Measurements from ENCODE around the gene SHROOM1.

GRCh38 chr5:132808866-132809265, 21.6 kb downstream of the SHROOM1 start:
- no peak for TF ChIP-seq GATA2 (IDR thresholded peaks at IDR 0.05; ENCODE audit: low read depth, low read length)
- no peak for TF ChIP-seq GATA3 (IDR thresholded peaks at IDR 0.05; ENCODE audit: low read depth, low read length)
